Measurements from ENCODE around the gene POMT1. TPM values are rescaled to one million over a fixed set of nuclear protein-coding genes. Genes with fewer than 3 reads are reported as not detected.

The POMT1 gene
- polyA plus RNA-seq, 1 of the 3 experiments (the other 2 are of a cell fraction): 44.5 TPM

GRCh38 chr9:131555841-131556673 is 53.3 kb downstream of the POMT1 start:
- H3K9ac ChIP-seq: no peak overlapping the region
- no peaks in the 10 kb centered on the region for H3K9me2 ChIP-seq
- POLR2A ChIA-PET: no interaction called here

More at GRCh38 chr9:131555841-131556673, 53.3 kb downstream of the POMT1 start:
- Histone ChIP-seq H3K4me2 (no peak overlapping the region), H4K20me1 (ENCODE audit: insufficient read depth) (no peaks in the 10 kb centered on the region), H3K27ac (ENCODE audit: low read depth in 2 of 2, low read length in 1 of 2) (no peak overlapping the region), H3K27me3 (ENCODE audit: insufficient read depth) (no peaks in the 10 kb centered on the region), H3K9me3 (no peaks in the 10 kb centered on the region; the same call in 1 of the 2 replicates), H3K4me1 (ENCODE audit: control insufficient read depth in 1 of 2, insufficient read depth in 2 of 2, low read depth in 1 of 2, low read length in 1 of 2) (no peaks in the 10 kb centered on the region), H3K4me3 (ENCODE audit: low read depth in 2 of 2, low read length in 1 of 2) (no peak overlapping the region), H3K79me2 (ENCODE audit: insufficient read depth) (no peaks in the 10 kb centered on the region), H3F3A (replicated peaks; ENCODE audit: insufficient read depth) (no peaks in the 10 kb centered on the region), H3K36me3 (replicated peaks in 1 of 2; ENCODE audit: control insufficient read depth in 1 of 2, insufficient read depth in 2 of 2, low read length in 1 of 2) (no peaks in the 10 kb centered on the region), H2AFZ (ENCODE audit: low read depth) (no peak overlapping the region)
- CTCF ChIA-PET: interaction anchor here (1.2 to 1.3 kb wide), 2 partner anchors 9 to 703 kb away, joined by 4 read pairs; no protein-coding TSS in a partner anchor
- TF ChIP-seq FOXJ3 (CRISPR knock-in tag; IDR thresholded peaks at IDR 0.05): no peak
- no peak for TF ChIP-seq YY1 (IDR thresholded peaks at IDR 0.05; ENCODE audit: low read depth)
- TF ChIP-seq MEF2A (IDR thresholded peaks at IDR 0.05; ENCODE audit: borderline replicate concordance, low read depth): no peak
- no peak for TF ChIP-seq USF1 (IDR thresholded peaks at IDR 0.05; ENCODE audit: borderline replicate concordance, low read depth)
- no peak for TF ChIP-seq RFX5 (IDR thresholded peaks at IDR 0.05; ENCODE audit: low read length)
- no peak for TF ChIP-seq GATA2 (CRISPR knock-in tag; IDR thresholded peaks at IDR 0.05)
- no peak for TF ChIP-seq EZH2phosphoT487 (IDR thresholded peaks at IDR 0.05; ENCODE audit: borderline replicate concordance, low read depth)
- no peak for TF ChIP-seq NFIC (IDR thresholded peaks at IDR 0.05; ENCODE audit: borderline replicate concordance)
- no peak for TF ChIP-seq TEAD4 (IDR thresholded peaks at IDR 0.05; ENCODE audit: borderline replicate concordance, insufficient read depth)
- no peak for TF ChIP-seq JUND (IDR thresholded peaks at IDR 0.05)
- no peak for TF ChIP-seq GABPA (IDR thresholded peaks at IDR 0.05; ENCODE audit: low read depth)
- TF ChIP-seq MXI1 (IDR thresholded peaks at IDR 0.05; ENCODE audit: low read depth, low read length): no peak
- TF ChIP-seq IRF3 (IDR thresholded peaks at IDR 0.05; ENCODE audit: low read depth, low read length): no peak
- TF ChIP-seq PBX3 (IDR thresholded peaks at IDR 0.05): no peak
- no peak for TF ChIP-seq RAD21 (IDR thresholded peaks at IDR 0.05; ENCODE audit: low read length)
- no peak for TF ChIP-seq ELF1 (IDR thresholded peaks at IDR 0.05)
- TF ChIP-seq TCF12 (IDR thresholded peaks at IDR 0.05): no peak
- TF ChIP-seq FOSL2 (IDR thresholded peaks at IDR 0.05; ENCODE audit: borderline replicate concordance, low read depth): no peak
- TF ChIP-seq NRF1 (IDR thresholded peaks at IDR 0.05; ENCODE audit: low read depth, low read length): no peak
- DNase-seq: no peak
- 81% methylated on average over 8 of the region's 15 CpGs for WGBS (ENCODE audit: low lambda C conversion rate)
